Mononuclear cell (primary cell): Measurements from ENCODE around the gene PPP1CA. TPM values are rescaled to one million over a fixed set of nuclear protein-coding genes. Genes with fewer than 3 reads are reported as not detected.
"Not testable (repeated sequence)": the region's sequence is repeated elsewhere in the genome, so short reads cannot be mapped to it uniquely, and the experiment has no call there.

ENCODE experiments used
- H3K27me3 ChIP-seq: 2 replicates; pipeline ENCODE4 v1.6.0; 2011; ENCODE audit warnings: low read length, control low read depth; ENCODE audit not compliant: insufficient read depth
- H3K4me1 ChIP-seq: 2 replicates; pipeline ENCODE4 v1.5.1; 2011; ENCODE audit warnings: mild to moderate bottlenecking, low read length, control low read depth; ENCODE audit not compliant: insufficient read depth
- H3K4me3 ChIP-seq: 2 replicates; pipeline ENCODE4 v1.5.1; 2011; ENCODE audit warnings: mild to moderate bottlenecking, low read length, moderate library complexity
- H3K9me3 ChIP-seq: 2 replicates; pipeline ENCODE4 v1.5.1; 2011; ENCODE audit warnings: low read depth, mild to moderate bottlenecking, control low read depth, low read length
- total RNA-seq: library from RNA; depleted of rRNA; stranded (reverse); fragments of >200 nt; gene quantifications from one replicate; pipeline ENCODE4 v1.2.3, GENCODE V29; 2012

The PPP1CA gene
- total RNA-seq, 1 donor = 126 TPM

DNA sequence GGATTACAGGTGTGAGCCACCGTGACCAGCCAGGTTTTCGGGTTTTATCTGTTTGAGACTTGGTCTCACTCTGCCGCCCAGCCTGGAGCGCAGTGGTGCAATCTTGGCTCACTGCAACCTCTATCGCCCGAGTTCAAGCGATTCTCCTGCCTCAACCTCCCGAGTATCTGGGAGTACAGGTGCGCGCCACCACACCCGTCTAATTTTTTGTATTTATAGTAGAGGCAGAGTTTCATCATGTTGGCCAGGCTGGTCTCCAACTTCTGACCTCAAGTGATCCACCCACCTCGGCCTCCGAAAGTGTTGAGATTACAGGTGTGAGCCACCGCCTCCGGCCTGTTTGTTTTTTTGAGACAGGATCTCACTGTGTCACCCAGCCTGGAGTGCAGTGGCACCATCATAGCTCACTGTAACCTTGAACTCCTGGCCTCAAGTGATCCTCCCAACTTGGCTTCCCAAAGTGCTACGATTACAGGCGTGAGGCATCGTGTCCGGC, 25.8 kb upstream of the PPP1CA start:
- H3K4me3 ChIP-seq = peak overlapping the region; percentile 97
- not testable (repeated sequence) for H3K27me3 ChIP-seq

GRCh38 chr11:67423891-67424613, 22.4 kb upstream of the PPP1CA start:
- H3K4me1 ChIP-seq = peaks cover 35% of the 10 kb centered on the region

More for the DNA sequence above, 25.8 kb upstream of the PPP1CA start:
- H3K4me1 ChIP-seq = peaks cover 26% of the 10 kb centered on the region
- H3K9me3 ChIP-seq = not testable (repeated sequence)

DNA sequence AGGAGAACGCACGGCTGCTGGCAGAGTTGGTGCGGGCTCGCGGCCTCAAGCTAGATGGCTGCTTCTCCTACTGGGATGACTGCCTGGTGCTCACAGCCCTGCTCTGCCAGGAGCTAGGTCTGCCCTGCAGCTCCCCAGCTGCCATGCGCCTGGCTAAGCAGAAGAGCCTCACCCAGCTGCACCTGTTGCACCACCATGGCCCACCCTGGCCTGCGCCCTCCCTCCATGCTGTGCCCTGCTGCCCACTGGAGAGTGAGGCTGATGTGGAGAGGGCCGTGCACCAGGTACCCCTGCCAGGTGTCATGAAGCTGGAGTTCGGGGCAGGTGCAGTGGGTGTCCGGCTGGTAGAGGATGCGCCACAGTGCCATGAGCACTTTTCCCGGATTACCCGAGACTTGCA, 21.8 kb upstream of the PPP1CA start:
- Histone ChIP-seq H3K27me3 (no peaks in the 10 kb centered on the region), H3K9me3 (no peaks in the 10 kb centered on the region)

More at GRCh38 chr11:67423891-67424613, 22.4 kb upstream of the PPP1CA start:
- no peaks in the 10 kb centered on the region for H3K27me3 ChIP-seq
- H3K4me3 ChIP-seq = no peak overlapping the region
- no peaks in the 10 kb centered on the region for H3K9me3 ChIP-seq

DNA sequence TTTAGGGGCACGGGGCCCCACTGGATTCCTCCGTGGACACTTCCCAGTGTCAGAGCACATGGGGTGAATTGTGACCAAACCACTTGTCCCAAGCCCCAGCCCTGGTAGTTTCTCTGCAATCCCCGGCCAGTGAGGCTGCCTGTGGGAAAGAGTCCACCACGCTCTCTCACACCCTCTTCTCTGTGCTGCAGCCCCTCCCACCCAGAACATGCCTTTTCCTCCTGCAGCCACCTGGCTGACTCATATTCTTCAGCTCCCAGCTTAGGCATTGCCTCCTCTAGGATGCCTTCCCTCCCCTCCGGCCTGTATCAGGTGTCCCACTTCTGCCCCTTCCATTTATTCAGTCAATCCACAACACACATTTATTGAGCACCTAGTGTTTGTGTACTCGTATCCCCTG, 21.2 kb upstream of the PPP1CA start:
- Histone ChIP-seq H3K4me1 (peaks cover 42% of the 10 kb centered on the region), H3K9me3 (no peaks in the 10 kb centered on the region), H3K27me3 (no peaks in the 10 kb centered on the region), H3K4me3 (no peak overlapping the region)

More for the DNA sequence above, 21.8 kb upstream of the PPP1CA start:
- Histone ChIP-seq H3K4me1 (peaks cover 36% of the 10 kb centered on the region), H3K4me3 (no peak overlapping the region)

DNA sequence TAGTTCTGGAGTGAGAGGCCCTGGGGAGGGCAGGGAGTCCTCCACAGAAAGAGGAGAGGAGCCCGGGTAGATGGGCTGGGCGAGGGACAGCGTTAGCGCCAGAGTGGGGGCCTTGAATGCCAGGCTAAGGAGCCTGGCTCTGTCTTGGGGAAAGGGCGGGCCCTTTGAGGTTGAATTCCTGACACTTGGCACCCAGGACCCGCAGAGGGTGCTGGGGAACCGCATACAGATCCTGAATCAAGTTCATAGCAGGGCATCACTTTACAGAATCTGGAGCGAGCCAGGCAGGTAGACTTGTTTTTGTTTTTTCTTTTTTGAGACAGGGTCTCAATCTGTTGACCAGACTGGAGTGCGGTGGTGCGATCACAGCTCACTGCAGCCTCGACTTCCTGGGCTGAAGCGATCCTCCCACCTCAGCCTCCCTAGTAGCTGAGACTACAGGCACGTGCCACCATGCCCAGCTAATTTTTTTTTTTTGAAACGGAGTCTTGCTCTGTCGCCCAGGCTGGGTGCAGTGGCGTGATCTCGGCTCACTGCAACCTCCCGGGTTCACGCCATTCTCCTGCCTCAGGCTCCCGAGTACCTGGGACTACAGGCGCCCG, 19.9 kb upstream of the PPP1CA start:
- Histone ChIP-seq H3K27me3 (no peaks in the 10 kb centered on the region), H3K4me3 (no peak overlapping the region), H3K9me3 (no peaks in the 10 kb centered on the region), H3K4me1 (peaks cover 48% of the 10 kb centered on the region)

- H3K4me3 ChIP-seq = peak overlapping the region; percentile 46
- H3K9me3 ChIP-seq = no peaks in the 10 kb centered on the region
- H3K4me1 ChIP-seq = peaks cover 54% of the 10 kb centered on the region
- H3K27me3 ChIP-seq = no peaks in the 10 kb centered on the region
Observed at GRCh38 chr11:67420646-67421429, 19.2 kb upstream of the PPP1CA start.

DNA sequence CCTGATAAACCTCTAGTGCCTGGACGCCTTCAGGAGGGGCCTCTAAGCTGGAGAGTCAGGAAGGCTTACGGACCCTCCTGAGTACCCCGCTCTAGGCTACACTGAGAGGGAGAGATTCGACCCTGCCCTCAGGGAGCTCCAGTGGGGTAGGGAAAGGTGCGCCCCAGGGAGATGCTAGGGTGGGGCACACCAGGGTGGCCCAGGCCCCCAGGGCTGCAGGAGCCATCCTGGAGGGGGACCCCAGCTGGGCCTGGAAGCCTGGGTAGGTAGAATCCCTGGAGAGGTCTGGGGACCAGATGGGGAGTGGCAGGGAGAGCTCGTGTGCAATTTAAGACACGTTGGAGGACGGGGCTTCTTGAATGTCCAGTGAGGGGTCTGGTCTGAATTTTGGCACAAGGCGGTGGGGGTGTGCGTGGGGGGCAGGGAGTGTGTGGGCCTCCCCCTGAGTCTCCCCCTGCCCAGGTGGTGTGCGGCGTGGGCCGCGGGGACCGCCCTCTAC, 18.5 kb upstream of the PPP1CA start:
- Histone ChIP-seq H3K9me3 (no peaks in the 10 kb centered on the region), H3K4me3 (peak overlapping the region; percentile 46), H3K27me3 (no peaks in the 10 kb centered on the region), H3K4me1 (peaks cover 56% of the 10 kb centered on the region)

- no peaks in the 10 kb centered on the region for H3K9me3 ChIP-seq
- H3K4me3 ChIP-seq = no peak overlapping the region
- peaks cover 63% of the 10 kb centered on the region for H3K4me1 ChIP-seq
- peaks cover 5% of the 10 kb centered on the region for H3K27me3 ChIP-seq
Observed at GRCh38 chr11:67419325-67420049, 17.8 kb upstream of the PPP1CA start.

GRCh38 chr11:67418476-67419281, 17.0 kb upstream of the PPP1CA start:
- peaks cover 5% of the 10 kb centered on the region for H3K27me3 ChIP-seq
- no peak overlapping the region for H3K4me3 ChIP-seq
- no peaks in the 10 kb centered on the region for H3K9me3 ChIP-seq
- H3K4me1 ChIP-seq = peaks cover 69% of the 10 kb centered on the region

DNA sequence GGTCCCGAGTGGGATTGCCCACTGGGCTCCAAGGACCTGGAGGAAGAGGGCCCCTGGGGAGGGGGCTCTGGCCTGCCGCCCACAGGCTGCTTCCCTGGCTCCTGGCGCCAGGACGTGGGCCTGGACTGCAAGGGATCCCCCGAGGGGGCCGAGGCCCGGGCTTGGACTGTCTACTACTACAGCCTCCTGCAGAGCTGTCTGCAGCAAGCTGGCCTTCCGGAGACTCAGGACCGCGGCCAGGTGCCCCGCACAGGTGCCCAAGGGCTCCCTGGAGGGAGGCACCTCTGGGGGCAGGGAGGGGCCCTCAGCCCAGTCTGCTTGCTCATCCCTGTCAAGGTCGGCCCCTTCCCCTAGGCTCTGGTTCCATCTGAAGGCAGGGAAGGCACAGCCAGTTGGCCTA, 15.8 kb upstream of the PPP1CA start:
- H3K4me1 ChIP-seq = peaks cover 82% of the 10 kb centered on the region
- no peak overlapping the region for H3K4me3 ChIP-seq
- no peaks in the 10 kb centered on the region for H3K9me3 ChIP-seq
- peaks cover 5% of the 10 kb centered on the region for H3K27me3 ChIP-seq

- Histone ChIP-seq H3K27me3 (peaks cover 5% of the 10 kb centered on the region), H3K4me3 (no peak overlapping the region), H3K9me3 (no peaks in the 10 kb centered on the region), H3K4me1 (peaks cover 89% of the 10 kb centered on the region)
Observed at GRCh38 chr11:67416416-67417335, 15.0 kb upstream of the PPP1CA start.

DNA sequence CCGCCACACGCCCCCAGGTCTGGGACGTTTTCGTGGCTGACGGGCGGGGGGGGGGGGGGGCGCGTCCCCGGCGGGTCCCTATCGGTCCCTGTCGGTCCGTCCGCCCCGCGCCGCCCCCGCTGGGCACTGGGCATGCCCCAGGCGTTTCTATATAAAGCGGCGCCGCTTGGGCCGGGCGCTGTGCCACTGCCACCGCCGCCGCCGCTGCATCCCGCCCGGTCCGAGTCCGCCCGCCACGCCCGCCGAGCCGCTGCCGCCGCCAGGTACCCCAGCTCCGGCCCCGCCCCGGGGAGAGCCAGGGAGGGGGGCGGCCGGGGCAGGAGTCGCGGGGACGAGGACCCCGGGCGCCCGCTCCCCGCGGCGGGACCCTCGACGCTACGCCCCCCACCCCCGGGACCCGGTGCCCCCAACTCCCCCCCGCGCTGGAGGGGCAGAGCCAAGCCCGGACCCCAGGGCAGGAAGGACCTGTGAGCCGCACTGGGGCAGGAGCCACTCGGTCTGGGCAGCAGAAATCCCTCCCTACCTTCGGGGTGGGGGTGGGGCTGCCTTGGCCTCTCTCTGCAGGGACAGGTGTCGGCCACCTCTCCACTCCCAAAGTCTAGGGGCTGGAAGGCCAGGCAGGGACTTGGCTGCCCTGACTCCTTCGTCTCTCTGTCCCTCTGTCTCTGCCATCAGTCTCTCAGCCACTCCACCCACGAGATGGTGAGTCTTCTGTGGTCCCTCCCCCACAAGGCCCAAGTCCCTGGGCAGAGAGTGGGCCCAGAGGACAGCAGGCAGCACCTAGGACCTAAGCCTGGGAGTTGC, 14.0 kb upstream of the PPP1CA start, which contains the start of gene CARNS1:
Gene CARNS1, plus strand, starts transcription at position 178 of the 804 bp plus-strand sequence. Its CDS starts 522 bp downstream, at position 700.
- Histone ChIP-seq H3K9me3 (no peaks in the 10 kb centered on the region), H3K4me3 (no peak within 1 kb of the TSS), H3K4me1 (peaks cover 93% of the 10 kb centered on the region), H3K27me3 (peaks cover 5% of the 10 kb centered on the region)
